ENCODE measurements around the gene TEX101.

GRCh38 chr19:43430976-43431375 is 16.3 kb downstream of the TEX101 start:
- no peak for TF ChIP-seq CTCF (conservative IDR thresholded peaks at IDR 0.05 in 1 of 2, IDR thresholded peaks at IDR 0.05 in 1 of 2; ENCODE audit: low read depth in 1 of 2, low read length in 2 of 2)
- TF ChIP-seq EZH2 (IDR thresholded peaks at IDR 0.05; ENCODE audit: low read length, missing control alignments) = no peak
